Fibroblast of upper back skin (primary cell): ENCODE data around the gene PTPRZ1.

Source experiments
- DNase-seq: peaks from one replicate; pipeline ENCODE4 v3.0.0-alpha.2; 2013

Gene PTPRZ1

DNA sequence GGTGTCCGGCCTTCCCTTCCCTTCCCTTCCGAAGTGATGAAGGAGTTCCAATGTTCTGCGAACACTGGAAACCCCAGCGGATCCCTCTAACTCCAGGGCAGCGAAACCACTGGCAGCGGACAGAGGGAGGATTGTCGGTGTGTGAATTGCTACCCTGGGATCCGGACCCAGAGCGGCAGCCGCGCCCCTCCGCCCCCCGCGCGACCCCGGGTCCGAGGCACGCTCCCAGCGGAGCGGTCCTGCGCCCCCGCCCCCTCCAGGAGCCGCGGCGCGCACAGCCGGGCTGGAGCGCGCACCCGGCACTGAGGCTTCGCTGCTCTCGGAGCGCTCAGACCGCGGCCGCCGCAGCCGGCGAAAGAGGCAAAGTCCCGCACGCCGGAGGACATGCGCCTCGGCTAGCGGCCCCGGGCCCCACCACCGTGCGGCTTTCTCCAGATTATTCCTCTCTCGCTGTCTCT, at the start of gene PTPRZ1:
TSS of gene PTPRZ1 (plus strand) at position 331 of the 458 bp plus-strand sequence. CDS start 339 bp downstream, outside the sequence.
- peak; percentile 18 for DNase-seq

DNA sequence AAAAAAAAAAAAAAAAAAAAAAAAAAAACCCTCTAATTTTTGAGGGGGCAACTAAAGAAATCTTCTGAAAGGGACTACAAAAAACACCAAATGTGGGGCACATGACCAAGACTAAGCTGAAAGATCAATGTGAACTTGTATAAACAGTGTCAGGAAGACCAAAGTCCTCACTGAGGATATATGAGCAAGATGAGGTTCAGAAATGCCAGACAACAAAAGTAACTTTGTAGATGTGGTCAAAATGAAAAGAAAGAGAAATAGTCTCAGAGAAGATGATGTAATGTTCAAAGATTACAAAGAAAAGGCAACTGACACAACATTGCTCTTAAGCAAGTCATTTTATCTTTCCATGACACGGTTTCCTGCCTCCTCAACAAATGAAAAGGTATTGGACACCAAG, 48.7 kb upstream of the PTPRZ1 start:
- no peak for DNase-seq

DNA sequence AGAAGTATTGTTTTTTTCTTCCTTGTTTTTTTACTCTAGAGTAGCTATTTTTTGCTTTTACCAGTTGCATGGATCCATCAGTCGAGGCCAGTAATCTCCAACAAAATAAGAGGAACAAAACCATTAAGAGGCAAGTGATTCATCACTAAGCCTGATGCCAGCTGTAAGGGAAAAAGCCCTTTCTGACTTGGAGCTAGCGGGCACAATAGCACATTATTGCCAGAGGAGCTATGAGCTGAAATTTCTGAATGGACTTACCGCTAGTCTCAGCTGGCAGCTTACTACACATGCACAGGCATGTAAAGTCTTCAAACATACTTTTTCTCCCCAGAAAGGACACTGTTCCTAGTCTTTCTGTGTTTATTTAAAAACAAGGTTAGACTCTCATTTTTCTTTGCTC, 41.6 kb upstream of the PTPRZ1 start:
- no peak for DNase-seq

DNA sequence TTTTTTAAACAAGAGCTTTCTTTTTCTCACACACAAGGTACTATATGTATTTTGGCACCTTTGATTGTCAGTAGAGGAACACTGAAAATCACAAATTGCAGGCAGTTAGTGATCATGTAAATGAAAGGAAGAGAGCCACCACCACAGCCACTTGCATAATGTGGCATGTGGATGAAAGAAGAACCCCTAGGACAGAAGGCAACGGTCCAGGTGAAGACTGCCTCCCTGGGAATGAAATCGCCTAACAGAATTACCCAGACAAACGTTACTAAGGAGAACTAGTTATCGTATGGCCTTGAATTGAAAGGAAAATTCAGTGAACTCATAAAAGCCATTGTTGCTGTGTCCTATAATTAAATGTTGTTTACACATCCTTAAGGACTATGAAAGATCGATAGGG, 41.2 kb upstream of the PTPRZ1 start:
- no peak for DNase-seq

DNA sequence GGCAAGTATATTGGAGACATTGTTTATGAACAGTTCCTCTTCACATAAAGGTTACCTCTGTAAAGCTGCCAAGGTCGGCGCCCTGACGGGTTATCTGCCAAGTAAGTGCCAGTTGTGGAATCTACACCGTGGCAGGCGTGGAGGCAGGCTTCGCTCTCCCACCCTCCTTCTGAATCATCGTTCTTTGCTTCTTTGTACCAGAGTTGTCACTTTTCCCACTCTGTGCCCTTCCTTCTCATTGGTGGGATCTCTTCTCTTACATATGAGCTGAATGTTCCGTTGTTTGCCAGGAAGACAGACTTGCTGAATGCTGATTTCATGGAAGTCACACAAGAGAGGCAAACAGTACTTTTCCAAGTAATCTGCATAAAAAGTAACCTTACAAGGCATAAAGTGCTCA, 40.6 kb upstream of the PTPRZ1 start:
- DNase-seq = no peak

DNA sequence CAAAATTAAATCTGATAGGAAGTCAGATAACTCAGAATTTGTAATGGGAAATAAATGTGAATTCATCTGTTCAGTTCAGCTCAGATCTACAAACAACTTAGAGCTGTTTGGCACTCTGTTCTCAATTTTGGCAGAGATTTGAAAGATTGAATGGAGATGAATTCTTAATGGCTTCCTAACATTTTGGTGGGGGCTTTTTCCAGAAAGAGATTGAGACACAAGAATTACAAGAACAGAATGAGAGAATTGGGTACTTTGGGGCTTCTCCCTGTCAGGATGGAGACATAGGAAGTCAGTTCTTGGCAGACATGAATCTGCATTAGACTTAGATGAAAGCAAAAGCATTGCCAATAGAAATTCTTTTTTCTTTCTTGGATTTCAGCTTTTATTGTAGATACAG, 39.0 kb upstream of the PTPRZ1 start:
- no peak for DNase-seq

DNA sequence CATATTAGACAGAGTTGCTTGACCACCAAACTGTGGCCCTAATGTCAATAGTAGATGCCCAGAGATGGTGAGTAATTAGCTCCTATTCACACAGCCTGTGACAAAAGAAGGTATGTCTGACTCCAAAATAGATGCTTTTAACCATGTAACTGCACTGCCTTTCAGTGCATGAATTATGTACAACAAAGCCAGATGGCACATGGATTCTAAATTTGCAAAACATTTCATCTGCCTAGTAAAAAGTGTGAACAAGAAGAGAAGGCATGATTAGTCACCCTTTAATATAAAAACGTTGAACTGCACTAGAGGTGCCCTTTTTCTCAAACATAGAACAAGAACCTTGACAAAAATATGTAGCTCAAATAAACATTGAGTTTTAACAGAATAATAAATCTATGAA, 35.5 kb upstream of the PTPRZ1 start:
- DNase-seq = no peak

DNA sequence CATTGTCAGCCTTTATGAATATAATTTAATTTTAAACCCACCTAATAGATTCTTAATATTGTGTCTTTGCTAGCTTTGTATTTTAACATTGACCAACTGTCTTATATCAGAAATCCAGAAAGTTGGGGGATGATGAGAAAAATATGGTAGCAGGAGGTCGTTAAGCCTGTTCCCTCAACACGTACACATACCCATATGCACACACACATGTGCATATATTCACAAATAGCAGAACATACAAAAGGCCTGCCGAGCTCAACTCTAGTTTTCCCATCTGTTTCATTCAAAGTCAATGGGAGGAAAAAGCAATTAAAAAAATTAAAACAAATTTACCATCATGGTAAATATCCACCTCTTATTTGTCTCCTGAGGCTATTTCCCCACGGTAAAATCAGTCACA, 25.9 kb upstream of the PTPRZ1 start:
- DNase-seq = no peak

DNA sequence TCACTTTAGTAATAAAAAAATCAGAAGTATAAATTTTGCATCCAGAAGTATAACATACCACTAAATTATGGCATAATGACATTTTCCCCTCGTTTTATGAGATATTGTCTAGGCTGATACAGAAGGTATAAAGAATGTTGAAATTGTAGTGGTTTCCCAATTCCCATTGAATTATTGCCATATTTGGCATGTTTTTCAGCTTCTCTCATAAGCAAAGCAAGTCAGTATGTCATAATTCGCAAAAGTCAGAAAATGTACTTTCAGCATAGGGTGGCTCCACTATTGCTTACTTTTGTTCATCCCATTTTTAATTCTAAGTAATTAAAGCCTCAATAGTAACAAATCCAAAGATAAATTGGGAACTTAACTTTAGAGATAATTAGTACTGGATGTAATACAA, 19.7 kb upstream of the PTPRZ1 start:
- peak; percentile 26 for DNase-seq

DNA sequence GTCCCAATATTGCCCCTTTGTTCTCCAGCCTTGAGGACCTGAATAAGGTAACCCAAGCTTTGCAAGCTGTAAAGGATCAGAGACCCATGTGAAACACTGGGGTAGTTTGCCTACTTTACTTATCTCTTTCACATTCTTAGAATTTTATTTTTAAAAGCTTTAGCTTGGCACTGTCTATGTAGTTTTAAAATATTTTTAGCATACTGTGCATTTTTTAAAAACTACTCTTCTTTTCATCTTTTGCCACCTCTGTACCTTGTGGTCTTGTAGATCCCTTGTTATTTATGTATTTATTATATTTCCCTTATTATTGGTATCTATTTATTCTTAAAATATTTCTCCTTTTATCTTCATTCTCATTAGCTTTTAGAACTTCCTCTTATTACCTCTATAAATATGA, 12.0 kb upstream of the PTPRZ1 start:
- DNase-seq = no peak

DNA sequence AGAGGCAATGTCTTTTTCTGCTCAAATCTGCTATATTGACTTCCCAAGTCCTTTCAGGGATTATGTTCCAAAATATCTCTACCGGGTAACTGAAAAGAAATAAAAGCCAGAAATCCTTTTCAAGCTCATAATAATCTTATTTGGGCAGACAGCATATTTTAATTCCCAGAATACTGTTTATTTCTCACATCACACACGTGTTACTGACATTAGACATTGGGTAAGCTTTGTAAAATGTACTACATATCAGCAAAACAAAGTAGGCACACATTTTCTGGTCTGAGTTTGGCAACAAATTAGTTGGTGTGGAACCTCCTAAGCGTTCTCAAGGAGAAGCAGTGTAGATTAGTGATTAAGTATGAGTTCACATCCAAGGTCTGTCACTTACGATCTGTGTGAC, 10.4 kb upstream of the PTPRZ1 start:
- DNase-seq = no peak

DNA sequence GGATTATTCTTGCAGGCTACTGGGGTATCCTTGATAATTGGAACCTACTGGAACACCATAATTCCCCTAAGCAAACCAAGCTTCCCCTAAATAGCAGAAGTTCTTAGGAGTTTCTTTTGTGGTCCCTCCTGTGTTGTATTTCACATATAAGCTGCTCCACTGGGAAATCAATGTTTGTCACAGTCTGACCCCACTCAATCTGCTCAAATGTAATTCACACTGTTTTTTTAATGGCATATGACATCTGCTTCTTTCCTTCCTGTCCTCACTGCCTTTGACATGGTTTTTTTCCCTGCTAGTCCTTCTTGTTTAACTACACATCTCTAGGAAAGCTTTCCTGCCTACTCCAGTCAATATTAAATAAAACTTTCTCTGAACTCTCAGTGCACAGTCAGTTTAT, 1.8 kb upstream of the PTPRZ1 start:
- DNase-seq = no peak

DNA sequence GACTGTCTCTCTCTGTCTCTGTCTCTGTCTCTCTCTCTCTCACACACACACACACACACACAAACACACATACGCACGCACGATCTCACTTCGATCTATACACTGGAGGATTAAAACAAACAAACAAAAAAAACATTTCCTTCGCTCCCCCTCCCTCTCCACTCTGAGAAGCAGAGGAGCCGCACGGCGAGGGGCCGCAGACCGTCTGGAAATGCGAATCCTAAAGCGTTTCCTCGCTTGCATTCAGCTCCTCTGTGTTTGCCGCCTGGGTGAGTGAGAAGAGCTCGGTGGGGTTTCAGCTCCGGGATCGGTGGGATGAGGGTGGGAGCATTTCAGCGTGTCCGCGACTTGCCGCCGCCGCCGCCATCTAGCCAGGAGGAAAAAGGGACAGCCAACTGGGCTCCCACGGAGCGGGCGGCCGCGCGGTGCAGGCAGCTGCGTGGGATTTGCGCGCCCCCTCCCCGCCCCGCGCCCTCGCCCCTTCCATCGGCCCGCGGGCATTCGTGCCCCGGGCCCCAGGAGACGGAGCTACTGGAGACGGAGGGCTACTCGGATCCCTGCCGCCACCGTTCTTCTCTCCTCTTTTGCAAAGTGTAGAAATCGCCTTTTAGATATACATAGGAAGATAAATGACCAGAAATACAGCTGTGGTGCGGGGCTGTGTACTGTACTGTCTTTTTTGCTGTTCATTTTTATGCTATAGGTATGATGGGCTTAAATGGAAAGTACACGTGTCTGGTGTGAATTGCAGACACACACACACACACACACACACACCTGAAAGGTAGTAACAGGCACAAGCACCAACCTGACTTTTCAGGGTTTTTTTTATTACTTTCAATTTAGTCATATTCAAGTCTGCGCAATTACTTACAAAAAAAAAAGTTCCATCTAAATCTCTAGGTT, 581 bp downstream of the PTPRZ1 start:
- DNase-seq = peak; percentile 13

DNA sequence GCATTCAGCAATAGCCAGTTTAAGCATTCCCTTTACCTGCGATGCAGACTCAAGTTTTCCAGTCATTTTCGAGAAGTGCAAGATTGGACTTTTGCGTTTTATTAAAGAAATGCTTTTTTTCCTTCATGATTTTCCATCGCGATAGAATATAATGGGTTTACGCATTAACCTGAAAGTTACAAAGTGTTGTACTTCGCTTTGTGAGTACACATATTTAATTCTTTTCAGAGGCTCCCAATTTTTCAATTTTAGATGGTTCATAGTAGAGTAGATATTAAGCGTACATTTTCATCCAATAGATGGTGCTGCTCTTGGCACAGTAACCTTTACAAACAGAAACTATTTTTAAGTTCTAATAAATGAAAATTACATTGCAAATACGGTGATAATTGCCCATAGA, 1.3 kb downstream of the PTPRZ1 start:
- no peak for DNase-seq

DNA sequence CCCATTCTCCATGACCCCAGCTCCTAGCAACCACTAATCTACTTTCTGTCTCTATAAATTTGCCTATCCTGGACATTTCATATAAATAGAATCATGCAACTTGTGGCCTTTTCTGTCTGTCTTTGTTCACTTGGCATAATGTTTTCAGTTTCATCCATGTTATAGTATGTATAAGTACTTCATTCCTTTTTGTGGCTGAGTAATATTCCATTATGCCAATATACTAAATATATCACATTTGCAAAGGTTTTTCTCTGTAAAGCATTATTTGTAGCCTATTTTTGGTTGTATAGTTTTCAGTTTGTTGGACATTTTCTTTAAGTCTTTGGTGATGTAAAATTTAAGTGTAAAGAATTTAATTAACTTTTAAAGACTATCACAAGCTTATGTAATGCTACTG, 2.2 kb downstream of the PTPRZ1 start:
- DNase-seq = no peak

DNA sequence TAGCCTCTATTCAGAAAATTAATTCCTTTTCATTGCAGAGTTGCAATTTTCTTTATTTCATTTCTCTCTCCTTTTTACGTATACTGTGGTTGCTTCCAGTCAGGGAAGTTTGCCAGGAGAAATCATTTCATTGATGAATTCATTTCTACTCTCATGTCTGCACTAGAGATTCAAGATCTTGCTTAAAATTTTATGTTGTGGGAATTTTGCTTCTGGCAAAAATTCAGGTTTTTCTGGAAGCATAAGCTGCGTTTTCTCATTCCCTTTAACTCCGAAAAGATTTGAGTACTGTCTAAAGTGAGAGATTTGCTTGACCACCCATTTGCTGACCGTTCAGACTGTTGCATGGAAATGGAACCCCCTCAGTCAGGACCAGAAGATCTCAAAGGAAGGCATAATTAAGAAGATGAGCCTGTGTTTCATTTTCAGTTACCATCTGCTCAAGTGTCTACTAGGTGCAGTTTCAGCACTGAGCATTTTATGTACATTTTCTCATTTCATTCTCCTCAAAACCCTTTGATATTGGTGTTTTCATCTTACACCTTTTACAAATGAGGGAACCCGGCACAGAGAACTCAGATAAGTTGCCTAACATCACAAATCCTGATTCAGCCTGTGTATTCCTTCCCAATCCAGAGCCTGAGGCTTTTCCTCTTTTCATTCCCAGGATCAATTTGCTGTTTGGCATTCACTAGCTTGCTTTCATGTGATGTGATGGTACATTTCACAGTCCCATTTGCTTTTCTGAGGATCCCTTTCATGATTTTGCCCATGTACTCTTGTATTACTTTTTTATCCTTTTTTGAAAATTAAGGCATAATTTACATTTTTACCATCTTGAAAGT, 3.9 kb downstream of the PTPRZ1 start:
- no peak for DNase-seq

DNA sequence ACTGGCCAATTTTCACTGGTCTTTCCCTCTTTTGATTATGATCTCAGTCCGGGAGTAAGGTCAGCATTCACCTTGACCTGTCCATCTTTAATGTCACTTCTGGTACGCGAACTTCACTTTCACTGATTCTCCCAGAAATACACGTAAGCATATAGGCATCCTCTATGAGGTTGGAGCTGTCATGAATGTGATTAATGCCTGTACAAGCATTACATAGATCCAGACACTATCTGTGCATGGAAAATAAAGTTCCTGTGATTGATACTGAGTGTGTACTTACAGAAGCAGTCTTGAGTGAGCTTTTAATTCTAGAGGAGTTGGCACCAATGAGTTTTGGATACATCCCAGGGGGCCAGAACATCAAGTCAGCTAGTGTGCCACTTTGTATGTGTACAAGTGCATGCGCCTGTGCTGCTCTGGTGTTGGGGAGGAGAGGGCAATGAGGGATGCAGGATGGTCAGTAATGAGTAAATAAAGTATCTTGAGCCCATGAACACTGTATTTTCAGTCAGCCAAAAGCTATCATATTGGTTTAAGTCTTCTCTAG, 6.0 kb downstream of the PTPRZ1 start:
- no peak for DNase-seq

DNA sequence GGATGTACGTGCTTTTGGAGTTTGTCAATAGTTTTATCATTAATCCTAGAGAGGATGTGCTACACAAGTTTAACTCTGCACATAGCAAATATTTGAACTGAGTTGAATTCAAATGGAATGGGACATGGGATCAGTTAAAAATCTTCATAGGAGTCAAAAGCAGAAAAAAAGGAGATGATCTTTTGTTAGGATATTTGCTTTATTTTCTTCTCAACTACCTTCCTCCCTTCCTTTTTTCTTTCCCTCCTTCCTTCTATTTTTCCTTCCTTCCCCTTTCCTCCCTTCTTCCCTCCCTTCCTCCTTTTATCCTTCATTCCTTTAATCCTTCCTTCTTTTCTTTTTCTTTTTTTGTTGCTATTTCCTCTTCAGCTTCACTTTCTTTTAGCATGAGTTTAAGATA, 6.6 kb downstream of the PTPRZ1 start:
- no peak for DNase-seq

DNA sequence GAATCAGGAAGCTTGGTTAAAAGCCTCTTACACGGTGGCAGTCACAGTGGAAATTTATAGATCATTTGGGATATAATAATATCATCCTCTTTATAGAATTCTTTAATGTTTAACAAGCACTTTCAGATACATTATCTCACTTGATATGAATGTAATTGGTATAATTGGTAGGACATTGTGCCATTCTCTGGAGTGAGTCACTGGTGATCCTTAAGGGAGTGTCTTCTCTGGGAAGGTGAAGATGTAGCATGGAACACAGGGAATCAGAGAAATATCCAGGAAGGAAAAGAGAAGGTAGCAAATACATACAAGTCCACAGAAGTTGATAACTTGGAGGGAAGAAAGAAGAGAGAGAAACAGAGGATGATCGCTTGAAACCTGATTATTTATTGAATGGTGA, 9.8 kb downstream of the PTPRZ1 start:
- DNase-seq = no peak

DNA sequence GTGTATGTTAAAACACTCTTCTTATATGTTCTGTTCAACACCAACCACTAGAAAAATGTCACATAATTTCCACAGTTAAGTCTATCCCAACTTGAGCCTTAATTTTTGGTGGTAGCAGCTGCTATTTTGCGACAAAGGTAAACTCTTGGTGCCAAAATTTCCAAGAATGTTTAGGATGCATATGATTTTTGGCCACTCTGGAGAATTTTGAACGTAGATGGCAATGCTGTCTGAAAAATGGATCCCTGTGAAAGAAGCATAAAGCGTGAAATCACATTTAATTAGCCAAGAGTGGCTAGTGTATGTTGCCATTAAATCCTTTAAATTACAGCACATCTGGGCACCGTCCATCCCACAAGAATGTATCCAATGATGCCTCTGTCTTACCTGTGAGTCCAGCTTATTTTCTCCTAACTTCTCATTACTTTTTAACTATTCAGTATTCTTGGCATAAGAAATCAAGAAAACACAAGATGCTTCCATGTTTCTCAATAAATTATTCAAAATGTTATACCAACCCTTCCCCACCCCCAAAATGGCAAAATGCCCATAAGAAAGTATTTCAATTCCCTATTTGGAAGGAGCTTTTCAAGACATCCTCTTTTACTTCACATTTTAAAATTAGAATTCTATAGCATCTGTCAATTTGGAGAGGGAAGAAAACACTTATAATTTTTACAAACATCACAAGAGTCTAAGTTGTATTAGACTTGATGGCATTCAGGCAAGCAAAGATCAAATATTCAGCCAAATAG, 12.4 kb downstream of the PTPRZ1 start:
- DNase-seq = no peak

DNA sequence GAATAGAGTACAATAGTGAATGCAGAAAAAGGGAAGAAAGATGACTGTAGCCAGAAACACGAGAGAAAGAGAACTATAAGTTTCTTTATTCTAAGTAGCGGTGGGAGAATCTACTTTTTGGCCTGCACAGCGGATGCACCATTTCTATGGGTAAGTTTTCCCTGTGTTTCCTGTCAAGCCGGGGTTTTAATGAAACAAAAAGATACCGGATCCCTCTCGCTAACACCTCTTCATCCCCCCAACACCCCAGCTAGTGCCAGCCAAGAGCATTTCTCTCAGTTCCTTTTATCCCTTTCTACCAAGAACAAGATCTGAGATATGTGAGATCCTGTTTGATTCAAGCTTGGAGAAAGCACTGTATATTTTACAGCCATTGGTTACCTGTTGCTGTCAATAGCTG, 14.7 kb downstream of the PTPRZ1 start:
- DNase-seq = no peak

DNA sequence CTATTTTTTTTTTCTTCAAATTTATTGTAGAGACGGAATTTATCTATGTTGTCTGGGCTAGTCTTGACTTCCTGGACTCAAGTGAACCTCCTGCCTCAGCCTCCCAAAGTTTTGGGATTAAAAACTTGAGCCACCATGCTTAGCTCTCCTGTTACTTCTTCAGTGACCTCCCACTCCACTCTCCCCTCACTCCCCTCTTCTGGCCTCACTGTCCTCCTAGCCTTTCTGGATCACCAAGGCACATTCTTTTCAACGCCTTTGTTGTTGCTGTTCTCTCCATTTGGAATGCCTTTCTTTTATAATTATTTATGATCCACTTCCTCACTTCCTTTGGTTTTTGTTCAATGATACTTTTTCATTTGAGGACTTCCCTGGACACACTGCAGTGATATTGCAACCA, 17.9 kb downstream of the PTPRZ1 start:
- DNase-seq = no peak

DNA sequence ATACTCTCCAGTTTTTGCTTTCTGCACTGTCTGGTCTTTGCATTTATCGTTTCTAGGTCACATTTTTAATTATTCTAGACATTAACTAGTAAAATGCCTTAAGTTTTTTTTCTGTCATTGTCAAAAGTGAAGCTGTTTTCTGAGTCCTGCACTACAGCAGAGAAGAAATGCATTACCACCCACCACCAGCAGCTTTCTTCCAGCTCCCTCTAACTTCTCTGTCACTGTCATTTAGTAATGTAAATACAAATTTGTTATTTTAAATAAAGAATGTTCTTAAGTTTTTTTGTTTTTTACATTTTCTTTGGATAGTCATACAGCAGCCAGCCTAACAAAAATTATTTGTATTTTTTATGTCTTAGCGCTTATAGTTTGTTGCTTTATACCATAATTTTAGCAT, 18.8 kb downstream of the PTPRZ1 start:
- no peak for DNase-seq
